Esophagus squamous epithelium (tissue), 5 donors: Measurements from ENCODE around the gene MAP2K5. TPM values are rescaled to one million over a fixed set of nuclear protein-coding genes. Genes with fewer than 3 reads are reported as not detected.

Experiments
- DNase-seq: peaks from one replicate; lab custom pipeline; 2025; lab: John Stamatoyannopoulos, UW
- H3K27ac ChIP-seq, 4 donors: fragments of 200-600 bp; sonication (generic); one replicate each; pipeline ENCODE4 v1.5.1; 2016 to 2019; ENCODE audit warnings: mild to moderate bottlenecking in 1 of 4
- H3K27me3 ChIP-seq, 4 donors: fragments of 200-600 bp; sonication (generic); 1 replicate in 3 of 4; 2 replicates in 1 of 4; pipeline versions ENCODE4 v1.5.1 to v1.6.0; 2017 to 2021; ENCODE audit warnings: antibody characterized with exemption in 1 of 4
- H3K36me3 ChIP-seq, 3 donors: fragments of 200-600 bp; sonication (generic); one replicate each; pipeline ENCODE4 v1.5.1; 2016 to 2019
- H3K4me1 ChIP-seq, 3 donors: fragments of 200-600 bp; sonication (generic); one replicate each; pipeline ENCODE4 v1.5.1; 2017 to 2019
- H3K4me3 ChIP-seq, 4 donors: fragments of 200-600 bp; sonication (generic); 1 replicate in 3 of 4; 2 replicates in 1 of 4; pipeline ENCODE4 v1.5.1; 2016 to 2019; ENCODE audit warnings: mild to moderate bottlenecking in 2 of 4, moderate library complexity in 1 of 4
- H3K9me3 ChIP-seq, 3 donors: fragments of 200-600 bp; sonication (generic); one replicate each; pipeline ENCODE4 v1.5.1; 2016 to 2019
- POLR2A ChIP-seq, 4 donors: fragments of 450-650 bp; IDR thresholded peaks; one replicate each; pipeline ENCODE4 v1.6.1; 2017; ENCODE audit warnings: antibody characterized with exemption in 4 of 4, mild to moderate bottlenecking in 4 of 4, moderate library complexity in 3 of 4
- WGBS, 2 donors: methylation state at CpG; one replicate each; pipeline ENCODE4 v1.1.5; 2018; 5-methylcytosine and 5-hydroxymethylcytosine counted together
- intact Hi-C: fragments of 100-400 bp; cut with DNase I; formaldehyde crosslinking; loops from one replicate; pipeline ENCODE4 v1.15.0; 2022
- total RNA-seq, 4 donors: library from RNA; depleted of rRNA; stranded (reverse); fragments of >200 nt; gene quantifications; one replicate each; pipeline ENCODE4 v1.1.0, GENCODE V29; 2016
- TF ChIP-seq, protein P1 (sequence below), 6 experiments: fragments of 450-650 bp in 4 of 6; fragments of 200-600 bp in 2 of 6; sonication (generic) in 2 of 6; IDR thresholded peaks; one replicate each; pipeline ENCODE4 v1.5.1; 2016 to 2019; ENCODE audit warnings: antibody characterized with exemption in 6 of 6, mild to moderate bottlenecking in 4 of 6, moderate library complexity in 4 of 6
- donor health status: DM: yes; HTN: yes; CAD: no.

MAP2K5 gene
- total RNA-seq, 4 donors from 2014 or later = 5.8 to 8.0 (median 7.0) TPM

DNA sequence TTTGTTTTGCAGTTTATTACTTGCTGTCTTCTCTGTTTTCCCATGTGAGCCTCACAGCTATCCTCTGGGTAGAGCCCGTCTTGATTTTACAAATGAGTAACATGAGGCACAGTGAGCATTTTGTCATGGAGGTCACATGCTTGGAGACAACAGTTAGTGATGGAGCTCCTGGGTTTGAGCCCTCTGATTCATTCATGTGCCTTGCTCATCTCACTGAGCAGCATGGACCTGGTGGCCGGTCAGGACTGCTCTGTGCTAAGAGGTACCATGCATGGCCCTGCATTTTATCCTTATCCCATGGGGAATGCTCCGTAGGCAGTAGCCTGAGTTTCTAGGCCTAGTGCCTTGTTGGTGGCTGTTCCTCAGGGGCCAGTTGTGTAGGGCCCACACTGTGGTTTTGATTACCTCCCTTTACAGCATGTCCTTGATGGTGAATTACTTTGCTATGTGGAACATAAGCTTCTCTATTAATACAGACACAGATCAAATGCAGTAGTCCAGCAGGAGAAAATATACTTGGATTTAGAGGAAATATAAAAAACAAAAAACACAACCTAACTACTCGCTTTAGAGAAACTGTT, 35.6 kb downstream of the MAP2K5 start:
- intact Hi-C loops = no loop called here
- H3K4me3 ChIP-seq = no peak overlapping the region
- TF ChIP-seq, protein P1, sequence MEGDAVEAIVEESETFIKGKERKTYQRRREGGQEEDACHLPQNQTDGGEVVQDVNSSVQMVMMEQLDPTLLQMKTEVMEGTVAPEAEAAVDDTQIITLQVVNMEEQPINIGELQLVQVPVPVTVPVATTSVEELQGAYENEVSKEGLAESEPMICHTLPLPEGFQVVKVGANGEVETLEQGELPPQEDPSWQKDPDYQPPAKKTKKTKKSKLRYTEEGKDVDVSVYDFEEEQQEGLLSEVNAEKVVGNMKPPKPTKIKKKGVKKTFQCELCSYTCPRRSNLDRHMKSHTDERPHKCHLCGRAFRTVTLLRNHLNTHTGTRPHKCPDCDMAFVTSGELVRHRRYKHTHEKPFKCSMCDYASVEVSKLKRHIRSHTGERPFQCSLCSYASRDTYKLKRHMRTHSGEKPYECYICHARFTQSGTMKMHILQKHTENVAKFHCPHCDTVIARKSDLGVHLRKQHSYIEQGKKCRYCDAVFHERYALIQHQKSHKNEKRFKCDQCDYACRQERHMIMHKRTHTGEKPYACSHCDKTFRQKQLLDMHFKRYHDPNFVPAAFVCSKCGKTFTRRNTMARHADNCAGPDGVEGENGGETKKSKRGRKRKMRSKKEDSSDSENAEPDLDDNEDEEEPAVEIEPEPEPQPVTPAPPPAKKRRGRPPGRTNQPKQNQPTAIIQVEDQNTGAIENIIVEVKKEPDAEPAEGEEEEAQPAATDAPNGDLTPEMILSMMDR (IDR thresholded peaks at IDR 0.05) = no peak
- TF ChIP-seq POLR2A (IDR thresholded peaks at IDR 0.05) = no peak
- no peaks in the 10 kb centered on the region for H3K27me3 ChIP-seq
- no peaks in the 10 kb centered on the region for H3K4me1 ChIP-seq
- peaks cover 0 to 14% (median 0%) of the 10 kb centered on the region in 3 donors for H3K36me3 ChIP-seq
- no peaks in the 10 kb centered on the region for H3K9me3 ChIP-seq
- H3K27ac ChIP-seq = no peak overlapping the region
- WGBS, 2 donors = 92 to 100% methylated on average over 3 to 4 of the region's 4 CpGs
- DNase-seq = no peak

DNA sequence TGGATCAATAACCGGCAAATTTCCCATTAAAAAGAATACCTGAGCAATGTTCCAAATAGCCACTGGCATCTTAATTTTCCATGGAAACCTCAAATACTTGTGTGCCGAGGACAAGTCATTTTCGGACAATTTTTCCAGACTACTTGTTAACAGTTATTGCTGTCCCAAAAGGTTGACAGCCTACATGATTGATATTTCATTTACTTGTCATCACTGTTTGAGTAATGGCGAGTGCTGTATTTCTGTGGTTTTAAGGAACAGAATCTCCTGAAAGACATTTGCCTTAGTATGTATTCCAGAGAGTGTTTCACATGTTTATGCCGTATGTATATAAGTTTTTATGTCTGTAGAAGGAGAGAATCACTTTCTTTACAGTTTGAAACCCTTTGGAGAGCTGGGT, 36.7 kb downstream of the MAP2K5 start:
- H3K4me1 ChIP-seq = no peaks in the 10 kb centered on the region
- intact Hi-C loops = no loop called here
- H3K27me3 ChIP-seq = no peaks in the 10 kb centered on the region
- 91 to 93% methylated on average over 5 of the region's 5 CpGs for WGBS, 2 donors
- H3K9me3 ChIP-seq = no peaks in the 10 kb centered on the region
- no peak for DNase-seq
- TF ChIP-seq POLR2A (IDR thresholded peaks at IDR 0.05) = no peak
- TF ChIP-seq, protein P1 (IDR thresholded peaks at IDR 0.05) = no peak
- H3K27ac ChIP-seq = no peak overlapping the region
- peaks cover 0 to 12% (median 0%) of the 10 kb centered on the region in 3 donors for H3K36me3 ChIP-seq
- H3K4me3 ChIP-seq = no peak overlapping the region

DNA sequence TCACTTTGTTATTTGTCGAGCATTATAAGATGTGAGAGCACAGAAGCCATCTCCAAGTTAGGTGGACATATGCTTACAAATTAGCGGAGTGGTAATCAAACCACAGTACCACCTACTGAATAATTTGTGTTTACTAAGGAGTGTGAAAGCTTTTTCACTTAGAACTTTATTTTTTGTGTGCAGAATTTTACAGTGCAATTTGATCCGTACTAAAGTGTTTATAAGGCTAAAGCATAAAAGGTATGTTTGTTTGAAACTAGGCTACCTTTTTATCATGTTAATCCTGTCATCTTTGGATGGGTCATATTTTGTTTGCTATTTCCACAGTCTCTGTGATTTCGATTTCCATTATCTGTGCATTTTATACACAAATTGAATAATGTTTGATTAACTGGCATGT, 37.5 kb downstream of the MAP2K5 start:
- WGBS, 2 donors = 83 to 88% methylated on average over 4 of the region's 4 CpGs
- no peak for DNase-seq
- no peak for TF ChIP-seq POLR2A (IDR thresholded peaks at IDR 0.05)
- TF ChIP-seq, protein P1 (IDR thresholded peaks at IDR 0.05) = no peak
- Histone ChIP-seq H3K9me3 (no peaks in the 10 kb centered on the region), H3K27me3 (no peaks in the 10 kb centered on the region), H3K4me3 (no peak overlapping the region), H3K36me3 (peaks cover 0 to 12% (median 0%) of the 10 kb centered on the region in 3 donors), H3K4me1 (no peaks in the 10 kb centered on the region), H3K27ac (no peak overlapping the region)
- intact Hi-C loops = no loop called here

DNA sequence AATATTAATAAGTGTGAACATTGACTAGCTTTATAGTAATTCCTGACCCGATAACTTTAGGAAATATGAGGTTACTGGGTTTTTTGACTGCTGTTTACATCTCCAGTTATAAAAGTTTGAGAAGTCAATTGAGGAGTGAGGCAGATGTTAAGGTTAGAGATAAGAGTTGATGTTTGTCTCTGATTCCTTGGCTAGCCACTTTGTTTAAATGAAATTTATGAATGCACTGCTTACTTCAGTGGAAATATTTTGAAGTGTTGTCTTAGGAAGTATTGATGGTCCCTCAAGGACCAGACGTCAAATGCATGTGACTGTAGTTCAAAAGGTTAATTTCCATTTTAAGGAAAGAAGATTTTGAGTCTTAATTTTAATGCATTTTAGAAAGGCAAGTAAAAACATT, 41.7 kb downstream of the MAP2K5 start:
- intact Hi-C loops = no loop called here

DNA sequence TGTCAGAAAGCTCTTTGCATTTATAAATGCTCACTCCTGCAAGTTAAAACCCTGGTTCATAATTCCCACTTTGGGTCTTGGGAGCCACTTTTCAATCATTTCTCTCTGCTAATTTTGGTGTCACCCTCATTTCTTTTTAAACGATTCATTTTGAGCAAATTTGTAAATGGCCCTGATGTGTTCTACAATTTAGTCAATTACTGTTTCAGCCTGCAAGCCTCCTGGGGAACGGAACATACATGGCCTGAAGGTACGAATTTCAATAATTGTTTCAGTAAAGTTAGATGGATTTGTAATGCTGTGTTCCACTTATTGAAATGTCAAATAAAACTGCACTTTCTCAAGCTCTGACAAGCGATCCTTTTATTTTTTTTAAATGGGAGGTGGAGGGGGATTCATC, 43.2 kb downstream of the MAP2K5 start:
- Histone ChIP-seq H3K4me3 (no peak overlapping the region), H3K27ac (no peak overlapping the region), H3K9me3 (no peaks in the 10 kb centered on the region), H3K27me3 (no peaks in the 10 kb centered on the region), H3K36me3 (peaks cover 0 to 63% (median 0%) of the 10 kb centered on the region in 3 donors), H3K4me1 (no peaks in the 10 kb centered on the region)
- 92% methylated on average over 4 of the region's 4 CpGs for WGBS, 2 donors
- no peak for DNase-seq
- intact Hi-C loops = no loop called here
- TF ChIP-seq, protein P1 (IDR thresholded peaks at IDR 0.05) = no peak
- TF ChIP-seq POLR2A (IDR thresholded peaks at IDR 0.05) = no peak

More for the DNA sequence above, 41.7 kb downstream of the MAP2K5 start:
- Histone ChIP-seq H3K9me3 (no peaks in the 10 kb centered on the region), H3K36me3 (peaks cover 0 to 53% (median 0%) of the 10 kb centered on the region in 3 donors), H3K27ac (no peak overlapping the region), H3K4me3 (no peak overlapping the region), H3K4me1 (no peaks in the 10 kb centered on the region), H3K27me3 (no peaks in the 10 kb centered on the region)
- TF ChIP-seq, protein P1 (IDR thresholded peaks at IDR 0.05) = no peak
- TF ChIP-seq POLR2A (IDR thresholded peaks at IDR 0.05) = no peak
- no peak for DNase-seq
- whole genome bisulfite sequencing, 2 donors = 85 to 88% methylated on average over 2 of the region's 2 CpGs
